GM18870 (cell line): ENCODE data around the gene TEX19.
"Not testable (repeated sequence)": the region's sequence is repeated elsewhere in the genome, so short reads cannot be mapped to it uniquely, and the experiment has no call there.

ENCODE experiments used
- ATAC-seq: cut with Tn5 transposase; IDR thresholded peaks from one replicate; pipeline ENCODE4 v1.9.1; 2021; ENCODE audit warnings: moderate library complexity; ENCODE audit not compliant: unreplicated experiment

Gene TEX19

GRCh38 chr17:82353484-82353883 lies 5.6 kb upstream of the TEX19 start:
- no peak for ATAC-seq

- ATAC-seq: no peak
Observed at GRCh38 chr17:82354804-82355308, 4.2 kb upstream of the TEX19 start.

DNA sequence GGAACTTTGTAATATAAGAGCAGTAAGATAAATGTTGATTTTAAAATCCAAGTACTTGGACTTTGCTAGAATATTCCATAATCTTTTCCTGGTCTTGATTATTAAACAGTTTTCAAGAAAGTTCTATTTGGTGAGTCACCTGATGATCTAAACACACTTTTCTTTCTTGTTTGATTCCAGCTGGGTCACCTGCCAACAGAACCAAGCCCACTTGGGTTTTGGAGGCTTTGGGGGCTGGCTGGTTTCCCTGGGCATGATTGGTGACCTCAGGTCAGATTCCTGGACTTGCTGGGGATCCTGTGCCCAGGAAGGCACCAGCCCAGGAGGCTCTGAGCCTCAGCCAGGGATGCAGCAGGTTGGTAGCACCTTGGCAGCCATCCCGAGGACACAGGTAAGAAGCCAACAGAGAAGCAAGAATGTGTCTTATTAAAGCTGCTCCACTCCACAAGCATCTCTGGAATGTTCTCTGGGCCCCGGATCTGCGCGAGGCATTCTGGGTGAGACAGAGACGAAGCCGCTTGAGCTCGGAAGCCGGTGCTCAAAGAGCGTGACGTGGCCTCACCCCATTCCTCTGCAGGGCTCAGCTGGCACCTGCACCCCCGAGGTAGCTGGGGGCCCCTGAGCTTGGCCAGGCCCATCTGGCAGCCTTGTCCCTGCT lies 3.1 kb upstream of the TEX19 start:
- no peak for ATAC-seq

DNA sequence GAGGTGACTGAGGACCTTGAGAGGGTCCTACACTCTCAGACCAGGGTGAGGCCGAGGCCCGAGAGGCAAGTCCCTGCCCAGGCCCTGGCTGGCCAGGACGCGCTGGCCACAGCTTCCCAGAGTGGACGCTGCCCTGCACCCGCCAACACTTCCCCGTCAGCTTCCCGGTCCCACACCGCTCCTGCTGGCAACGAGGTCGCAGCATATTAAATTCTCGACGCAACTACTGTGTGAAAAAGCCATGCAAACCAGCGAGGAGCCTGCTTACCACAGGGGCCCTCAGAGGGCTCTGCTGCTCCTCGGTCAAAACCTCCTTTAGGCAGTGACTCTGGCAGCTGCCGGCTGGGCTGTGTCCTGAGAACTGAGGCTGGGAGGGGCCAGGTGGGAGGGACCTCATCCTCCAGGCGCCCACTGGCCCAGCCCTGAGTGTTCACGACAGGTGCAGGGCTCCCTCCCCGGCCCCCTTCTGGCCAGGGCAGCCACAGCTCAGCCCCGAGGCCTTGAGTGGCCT lies 2.1 kb upstream of the TEX19 start:
- ATAC-seq: no peak

DNA sequence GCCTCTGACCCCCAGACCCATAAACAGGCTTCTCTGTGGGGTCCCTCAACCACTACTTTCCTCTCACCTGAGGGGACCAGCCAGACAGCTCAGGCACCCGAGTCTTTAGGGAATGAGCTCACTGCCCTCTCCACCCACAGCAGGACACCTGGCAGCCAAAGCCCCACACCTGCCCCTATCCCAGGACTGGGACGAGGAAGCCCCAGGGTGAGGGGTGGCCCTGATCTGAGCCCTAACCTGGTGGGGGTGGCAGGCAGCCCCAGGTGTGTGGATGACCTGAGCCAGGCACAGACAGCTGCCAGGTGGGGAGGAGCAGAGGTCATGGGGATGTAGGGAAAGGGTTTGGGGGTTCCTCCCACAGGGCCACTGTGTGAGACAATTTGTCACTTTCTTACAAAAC lies 1.7 kb upstream of the TEX19 start:
- no peak for ATAC-seq

DNA sequence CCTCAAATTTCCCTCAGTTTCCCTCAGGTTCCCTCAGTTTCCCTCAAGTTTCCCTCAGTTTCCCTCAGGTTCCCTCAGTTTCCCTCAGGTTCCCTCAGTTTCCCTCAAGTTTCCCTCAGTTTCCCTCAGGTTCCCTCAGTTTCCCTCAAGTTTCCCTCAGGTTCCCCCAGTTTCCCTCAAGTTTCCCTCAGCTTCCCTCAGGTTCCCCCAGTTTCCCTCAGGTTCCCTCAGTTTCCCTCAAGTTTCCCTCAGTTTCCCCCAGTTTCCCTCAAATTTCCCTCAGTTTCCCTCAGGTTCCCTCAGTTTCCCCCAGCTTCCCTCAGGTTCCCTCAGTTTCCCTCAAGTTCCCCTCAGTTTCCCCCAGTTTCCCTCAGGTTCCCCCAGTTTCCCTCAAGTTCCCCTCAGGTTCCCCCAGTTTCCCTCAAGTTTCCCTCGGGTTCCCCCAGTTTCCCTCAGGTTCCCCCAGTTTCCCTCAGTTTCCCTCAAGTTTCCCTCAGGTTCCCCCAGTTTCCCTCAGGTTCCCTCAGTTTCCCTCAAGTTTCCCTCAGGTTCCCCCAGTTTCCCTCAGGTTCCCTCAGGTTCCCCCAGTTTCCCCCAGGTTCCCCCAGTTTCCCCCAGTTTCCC lies 516 bp downstream of the TEX19 start:
- ATAC-seq: not testable (repeated sequence)

GRCh38 chr17:82361885-82362633 lies 3.0 kb downstream of the TEX19 start:
- ATAC-seq: no peak

- no peak for ATAC-seq
Observed at GRCh38 chr17:82365606-82366295, 6.7 kb downstream of the TEX19 start.

GRCh38 chr17:82366749-82367148 lies 7.7 kb downstream of the TEX19 start:
- ATAC-seq: no peak

DNA sequence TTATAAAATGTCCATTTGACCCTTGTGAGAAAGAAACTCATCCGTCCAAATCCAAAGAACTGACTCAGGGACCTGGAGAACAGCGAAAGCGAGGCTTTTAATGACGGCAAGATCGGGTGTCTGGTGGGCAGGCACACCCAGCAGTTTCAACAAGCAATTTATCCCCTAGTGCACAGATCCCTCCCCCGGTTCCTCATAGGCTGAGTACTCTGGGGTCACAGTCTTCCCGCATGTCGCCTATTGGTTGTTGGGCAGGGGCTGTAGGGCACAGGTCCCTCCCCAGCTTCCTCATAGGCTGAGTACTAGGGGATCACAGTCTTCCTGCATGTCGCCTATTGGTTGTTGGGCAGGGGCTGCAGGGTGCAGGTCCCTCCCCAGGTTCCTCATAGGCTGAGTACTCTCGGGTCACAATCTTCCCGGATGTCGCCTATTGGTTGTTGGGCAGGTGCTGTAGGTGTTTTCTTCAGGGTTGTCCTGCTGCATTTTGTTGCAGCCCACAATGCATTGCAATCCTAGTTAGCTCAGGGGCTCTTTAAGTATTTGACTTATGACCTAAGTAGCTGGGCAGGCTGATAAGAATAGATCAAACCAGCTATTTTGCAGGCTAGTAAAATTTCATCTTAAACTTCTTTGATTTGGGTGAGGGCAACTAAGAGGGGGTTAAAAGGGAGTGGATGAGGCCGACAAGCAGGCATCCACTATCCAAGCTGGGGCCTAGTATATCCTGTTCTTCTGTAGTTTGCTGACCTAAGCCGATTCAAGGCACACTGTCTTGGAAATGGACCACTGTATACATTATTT lies 8.9 kb downstream of the TEX19 start:
- ATAC-seq: no peak

- no peak for ATAC-seq
Observed at GRCh38 chr17:82369211-82369610, 10.2 kb downstream of the TEX19 start.

- ATAC-seq: no peak
Observed at GRCh38 chr17:82370471-82371332, 11.7 kb downstream of the TEX19 start.

- ATAC-seq: no peak
Observed at GRCh38 chr17:82371333-82372248, 12.5 kb downstream of the TEX19 start, which contains the start of gene UTS2R. Gene UTS2R (plus strand): TSS chr17:82371765. CDS start chr17:82374325, 2,560 bp downstream.

DNA sequence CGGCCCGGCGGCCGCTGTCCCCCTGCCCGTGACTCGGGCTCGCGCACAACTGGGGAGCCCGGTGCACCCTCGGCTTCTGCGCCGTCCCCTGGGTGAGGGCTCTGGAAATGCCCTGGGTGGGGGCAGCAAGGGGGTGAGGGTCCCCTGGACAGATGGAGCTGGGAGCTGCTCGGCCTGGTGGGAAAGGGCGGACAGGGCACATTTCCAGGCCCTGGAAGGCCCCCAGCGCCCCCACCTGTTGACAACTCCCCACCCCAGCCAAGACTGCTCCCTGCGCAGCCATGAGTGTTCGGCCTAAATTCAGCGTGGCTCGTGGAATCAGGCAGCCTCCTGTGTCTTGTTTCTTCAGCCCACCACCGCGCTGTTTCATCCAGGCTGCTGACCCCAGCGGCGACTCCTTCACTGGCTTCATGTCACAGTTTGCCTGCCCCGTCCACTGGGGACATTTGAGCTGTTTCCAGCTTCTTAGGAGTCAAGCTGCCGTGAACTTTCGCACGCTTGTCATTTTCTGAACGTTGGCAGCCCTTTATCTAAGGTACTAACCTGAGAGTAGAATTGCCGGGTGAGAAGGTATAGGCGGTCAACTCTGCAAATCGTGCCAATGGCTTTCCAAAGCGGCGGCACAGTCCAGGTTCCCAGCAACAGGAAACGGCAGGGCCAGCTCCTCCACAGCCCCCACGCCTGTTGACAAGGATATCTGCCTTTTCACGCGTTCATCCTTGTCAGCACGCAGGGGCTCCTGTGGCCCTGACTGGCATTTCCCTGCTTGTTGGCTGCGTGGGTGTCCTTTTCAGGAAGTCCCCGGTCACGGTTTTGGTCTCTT lies 13.4 kb downstream of the TEX19 start:
- no peak for ATAC-seq

- ATAC-seq: not testable (repeated sequence)
Observed at GRCh38 chr17:82373072-82373452, 14.0 kb downstream of the TEX19 start.

DNA sequence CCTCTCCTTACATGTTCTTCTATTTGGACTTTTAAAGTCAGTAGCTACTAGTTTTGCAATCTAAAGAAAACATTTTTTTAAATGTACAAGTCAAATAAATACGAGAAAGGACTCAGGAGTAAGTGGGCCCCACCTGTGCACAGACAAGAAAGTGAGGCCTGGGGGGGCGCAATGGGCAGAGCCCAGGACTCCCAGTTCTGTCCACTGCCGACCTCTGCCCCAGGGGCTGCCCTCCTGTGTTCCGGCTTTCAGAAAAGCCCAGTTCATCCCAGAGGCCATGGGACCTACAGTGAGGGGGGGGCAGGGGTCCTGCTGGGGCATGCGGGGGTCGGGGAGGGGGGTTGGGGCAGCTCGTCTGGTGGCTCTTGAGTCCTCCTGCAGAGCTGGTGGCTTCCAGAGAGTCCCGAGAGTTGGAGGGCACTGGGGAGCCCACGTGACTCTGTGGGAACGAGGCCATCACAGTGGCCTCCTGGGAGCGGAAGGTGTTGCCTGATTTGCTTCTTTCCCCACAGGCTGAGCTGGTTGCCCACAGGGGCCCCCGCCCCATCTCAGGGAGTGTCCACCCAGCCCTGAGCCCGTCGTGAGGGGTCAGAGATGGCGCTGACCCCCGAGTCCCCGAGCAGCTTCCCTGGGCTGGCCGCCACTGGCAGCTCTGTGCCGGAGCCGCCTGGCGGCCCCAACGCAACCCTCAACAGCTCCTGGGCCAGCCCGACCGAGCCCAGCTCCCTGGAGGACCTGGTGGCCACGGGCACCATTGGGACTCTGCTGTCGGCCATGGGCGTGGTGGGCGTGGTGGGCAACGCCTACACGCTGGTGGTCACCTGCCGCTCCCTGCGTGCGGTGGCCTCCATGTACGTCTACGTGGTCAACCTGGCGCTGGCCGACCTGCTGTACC lies 14.9 kb downstream of the TEX19 start:
- ATAC-seq: no peak
